ENCODE data around the gene CACHD1.
"Not testable (repeated sequence)": the region's sequence is repeated elsewhere in the genome, so short reads cannot be mapped to it uniquely, and the experiment has no call there.

Gene CACHD1

DNA sequence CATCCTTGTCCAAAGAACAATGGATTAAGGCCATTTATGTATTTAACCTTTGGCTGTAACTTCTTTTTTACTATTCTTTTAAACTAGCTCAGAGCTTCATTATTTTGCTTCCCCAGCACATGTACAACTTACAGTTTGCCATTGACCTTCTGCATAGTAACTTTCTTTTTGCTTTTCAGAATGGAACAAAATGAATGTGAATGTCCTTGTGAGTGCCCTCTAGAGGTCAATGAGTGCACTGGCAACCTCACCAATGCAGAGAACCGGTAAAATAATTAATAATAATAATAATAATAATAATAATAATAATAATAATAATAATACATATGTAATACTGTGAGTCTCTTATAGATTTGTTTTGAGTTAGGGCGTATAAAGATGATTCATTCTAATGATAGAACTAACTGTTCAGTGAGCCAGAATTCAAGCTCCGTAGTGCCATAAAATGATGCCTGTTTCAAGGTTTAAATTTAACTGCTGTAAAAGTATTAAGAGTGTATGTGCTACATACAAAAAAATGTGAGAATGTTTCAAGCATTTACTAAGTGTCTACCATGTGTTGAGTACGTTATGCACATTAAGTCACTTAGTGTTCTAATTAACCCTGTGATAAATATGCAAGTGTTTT is 205.9 kb downstream of the CACHD1 start:
- DNase-seq, result no peak

DNA sequence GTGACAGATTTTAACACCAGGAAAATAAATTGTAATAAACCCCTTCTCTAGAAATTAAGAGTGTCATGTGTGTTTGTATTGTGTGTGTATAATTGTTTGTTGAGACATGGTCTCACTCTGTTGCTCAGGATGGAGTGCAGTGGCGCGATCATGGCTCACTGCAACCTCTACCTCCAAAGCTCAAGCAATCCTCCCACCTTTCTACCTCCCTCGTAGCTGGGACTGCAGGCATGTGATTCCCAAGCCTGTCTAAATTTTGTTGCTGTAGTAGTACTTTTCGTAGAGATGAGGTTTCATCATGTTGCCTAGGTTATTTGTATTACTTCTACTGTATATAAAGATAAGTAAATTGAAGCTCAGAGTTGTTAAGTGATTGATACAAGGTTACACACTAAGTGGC is 206.5 kb downstream of the CACHD1 start:
- no peak for DNase-seq

GRCh38 chr1:64677532-64677931 is 207.6 kb downstream of the CACHD1 start:
- DNase-seq, result no peak

- DNase-seq, result no peak
Measured at GRCh38 chr1:64678366-64678765, 208.4 kb downstream of the CACHD1 start.

DNA sequence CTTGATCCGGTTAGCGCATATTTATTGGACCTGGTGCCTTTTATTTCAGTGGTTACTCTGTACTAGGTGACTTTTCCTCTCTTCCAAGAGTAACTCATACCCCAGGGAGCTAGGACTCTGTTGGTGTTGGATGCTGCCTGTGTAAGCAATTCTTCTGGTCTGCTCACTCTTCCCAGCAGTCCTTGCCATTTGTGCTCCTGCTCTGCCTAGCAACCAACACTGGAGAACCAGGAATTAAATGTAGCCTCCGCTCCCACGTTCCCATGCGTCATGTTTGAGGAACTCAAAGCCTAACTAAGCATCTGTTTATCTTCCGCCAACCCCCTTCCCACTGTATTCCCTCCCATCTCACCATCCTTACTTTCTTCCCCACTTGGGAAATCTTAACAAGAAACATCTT is 209.2 kb downstream of the CACHD1 start:
- no peak for DNase-seq

DNA sequence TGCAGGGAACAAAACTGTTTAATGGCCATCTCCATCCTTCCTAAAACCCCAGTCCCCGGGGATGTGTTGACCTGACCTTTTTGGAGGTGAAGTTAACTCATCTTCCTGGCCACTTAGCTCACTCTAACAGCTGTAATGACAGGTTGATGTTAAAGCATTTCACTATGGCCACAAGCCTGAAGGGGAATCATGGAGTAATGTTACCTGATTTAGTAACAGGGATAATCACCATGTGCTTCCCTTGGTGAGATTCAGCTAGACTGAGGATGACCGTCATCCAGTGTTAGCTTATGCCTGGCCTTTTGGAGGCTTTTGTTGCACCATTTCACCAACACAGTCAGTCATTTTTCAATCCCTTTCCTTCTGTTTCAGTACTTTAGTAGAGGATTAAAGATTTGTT is 210.7 kb downstream of the CACHD1 start:
- DNase-seq, result no peak

GRCh38 chr1:64681043-64681442 is 211.1 kb downstream of the CACHD1 start:
- DNase-seq, result no peak

DNA sequence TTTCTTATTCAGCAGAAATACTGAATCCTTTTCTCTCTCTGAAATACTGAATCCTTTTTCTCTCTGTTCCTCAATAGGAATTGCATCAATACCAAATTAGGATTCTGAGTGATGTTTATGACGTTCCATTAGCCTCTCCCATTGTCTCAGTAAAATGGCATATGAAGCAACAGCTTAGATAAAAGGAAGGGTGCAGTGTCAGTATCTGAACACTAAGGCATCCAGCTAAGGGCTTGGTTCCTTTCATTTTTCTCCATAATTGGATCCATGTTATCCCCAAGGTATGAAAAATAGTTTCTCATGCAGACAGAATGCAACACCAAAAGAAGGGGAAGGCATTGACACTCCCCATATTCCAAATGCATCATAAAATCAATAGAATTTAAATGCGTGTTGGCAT is 213.5 kb downstream of the CACHD1 start:
- DNase-seq, result no peak

- DNase-seq, result no peak
Measured at GRCh38 chr1:64685217-64685616, 215.3 kb downstream of the CACHD1 start.

- no peak for DNase-seq
Measured at GRCh38 chr1:64685765-64686341, 215.9 kb downstream of the CACHD1 start.

GRCh38 chr1:64686828-64687724 is 217.1 kb downstream of the CACHD1 start:
- no peak for DNase-seq

GRCh38 chr1:64687725-64688327 is 217.9 kb downstream of the CACHD1 start:
- no peak for DNase-seq

DNA sequence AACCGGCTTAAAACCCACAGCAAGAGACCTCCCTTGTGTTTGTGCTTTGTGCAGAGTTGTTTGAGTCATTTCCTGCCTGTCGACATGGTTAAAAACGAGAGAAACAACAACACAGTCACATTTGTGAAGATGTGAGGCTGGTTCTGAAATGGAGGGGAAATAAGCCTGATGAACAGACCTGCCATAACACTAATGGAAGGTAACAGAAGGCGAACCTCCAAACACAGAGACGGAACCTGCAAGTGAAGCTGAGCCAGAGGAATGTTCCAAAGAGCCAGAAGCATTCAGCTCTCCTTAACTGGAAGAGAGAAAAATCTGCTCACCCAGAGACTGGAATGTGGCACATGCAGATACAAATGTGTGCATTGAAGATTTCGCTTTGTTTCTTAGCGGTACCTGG is 221.7 kb downstream of the CACHD1 start:
- DNase-seq, result no peak

DNA sequence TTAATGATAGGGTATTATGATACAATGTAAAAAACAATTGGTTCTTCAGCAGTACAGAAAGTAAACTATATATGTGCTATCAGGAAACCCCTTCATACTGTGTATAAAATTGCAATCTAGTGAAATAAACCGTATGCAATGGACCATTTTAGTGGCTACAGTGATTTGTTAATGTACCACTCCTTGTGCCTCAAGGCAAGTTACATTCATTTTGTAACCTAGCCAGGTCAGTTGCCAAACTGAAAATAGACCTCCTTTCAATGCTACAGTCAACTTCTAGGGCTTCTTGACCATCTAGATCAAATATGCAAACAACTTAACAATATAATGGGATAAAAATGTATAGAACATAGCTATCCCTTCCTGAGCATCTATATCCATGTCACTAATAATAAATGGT is 223.0 kb downstream of the CACHD1 start:
- no peak for DNase-seq

GRCh38 chr1:64693406-64693805 is 223.5 kb downstream of the CACHD1 start:
- DNase-seq, result no peak

- no peak for DNase-seq
Measured at GRCh38 chr1:64696879-64697278, 226.9 kb downstream of the CACHD1 start.

- DNase-seq, result no peak
Measured at GRCh38 chr1:64699327-64699726, 229.4 kb downstream of the CACHD1 start.

DNA sequence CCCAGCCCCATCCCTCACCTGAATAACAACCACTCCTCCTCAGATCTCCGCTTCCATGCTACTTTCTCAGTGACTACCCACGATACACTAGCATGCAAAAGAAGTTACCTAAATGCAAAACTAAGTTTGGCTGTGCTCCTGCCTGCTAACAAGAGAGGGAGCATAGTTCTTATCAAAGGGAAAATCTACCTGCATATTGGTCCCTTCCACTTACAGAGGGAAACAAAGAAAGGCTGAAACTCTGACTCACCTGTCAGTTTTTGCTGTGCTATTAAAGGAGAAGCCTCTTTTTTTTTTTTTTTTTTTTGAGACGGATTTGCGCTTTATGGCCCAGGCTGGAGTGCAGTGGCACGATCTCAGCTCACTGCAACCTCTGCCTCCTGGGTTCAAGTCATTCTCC is 231.1 kb downstream of the CACHD1 start:
- DNase-seq, result no peak

- no peak for DNase-seq
Measured at GRCh38 chr1:64701886-64702285, 232.0 kb downstream of the CACHD1 start.

GRCh38 chr1:64702670-64703069 is 232.7 kb downstream of the CACHD1 start:
- DNase-seq, result not testable (repeated sequence)

DNA sequence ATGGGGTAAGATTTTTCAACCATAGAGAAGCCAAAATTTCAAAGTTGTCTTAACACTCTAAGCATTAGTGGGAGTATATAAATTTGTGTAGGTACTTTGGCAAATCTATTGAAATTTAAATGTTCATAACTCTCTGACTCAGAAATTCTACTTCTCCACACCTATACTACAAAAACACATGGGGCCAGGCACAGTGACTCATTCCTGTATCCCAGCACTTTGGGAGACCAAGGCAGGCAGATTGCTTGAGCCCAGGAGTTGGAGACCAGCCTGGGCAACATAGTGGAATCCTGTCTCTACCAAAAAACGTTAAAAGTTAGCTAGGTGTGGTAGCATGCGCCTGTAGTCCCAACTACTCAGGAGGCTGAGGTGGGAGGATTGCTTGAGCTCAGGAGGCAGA is 233.7 kb downstream of the CACHD1 start:
- no peak for DNase-seq

GRCh38 chr1:64705591-64705990 is 235.7 kb downstream of the CACHD1 start:
- no peak for DNase-seq

GRCh38 chr1:64711266-64711665 is 241.3 kb downstream of the CACHD1 start:
- no peak for DNase-seq

DNA sequence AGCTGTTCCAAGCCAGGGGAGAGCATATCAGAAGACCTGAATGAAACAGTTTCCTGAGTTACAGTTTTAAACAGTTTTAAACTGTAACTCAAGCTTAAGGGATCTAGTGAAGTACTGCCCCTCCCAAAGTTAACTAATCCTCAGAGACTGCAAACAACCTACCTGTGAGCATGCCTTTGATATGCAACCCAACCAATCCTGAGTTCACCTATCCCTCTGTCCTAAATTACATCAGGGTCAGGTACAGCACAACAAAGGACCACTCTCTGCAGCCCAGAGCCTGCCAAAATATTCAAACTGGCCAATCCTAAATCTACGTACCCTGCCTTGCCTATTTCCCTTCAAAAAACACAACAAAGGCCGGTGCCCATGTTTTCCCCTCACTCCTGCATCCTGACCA is 242.1 kb downstream of the CACHD1 start:
- no peak for DNase-seq

All from SIG-M5 (cell line).